ENCODE data around the gene EEFSEC. TPM values are rescaled to one million over a fixed set of nuclear protein-coding genes. Genes with fewer than 3 reads are reported as not detected.

Gene EEFSEC
- total RNA-seq, 1 donor, result 5.1 TPM

GRCh38 chr3:128410669-128411573 is 257.6 kb downstream of the EEFSEC start:
- TF ChIP-seq CTCF (IDR thresholded peaks at IDR 0.05; ENCODE audit: extremely low read depth, low read depth, low read length), result no peak
- Histone ChIP-seq H3K36me3 (ENCODE audit: insufficient read depth, low read length) (no peaks in the 10 kb centered on the region), H3K27me3 (ENCODE audit: insufficient read depth, low read length) (no peaks in the 10 kb centered on the region), H2AFZ (ENCODE audit: low read length) (no peak overlapping the region), H3K9me3 (ENCODE audit: low read depth, low read length) (no peaks in the 10 kb centered on the region), H3K4me3 (ENCODE audit: insufficient read depth, low read length) (no peak overlapping the region), H3K27ac (ENCODE audit: low read depth, low read length) (no peak overlapping the region), H4K20me1 (ENCODE audit: insufficient read depth, low read length) (no peaks in the 10 kb centered on the region), H3K4me2 (ENCODE audit: insufficient read depth, low read length) (no peak overlapping the region), H3K79me2 (ENCODE audit: insufficient read depth, low read length) (no peaks in the 10 kb centered on the region), H3K4me1 (ENCODE audit: insufficient read depth, low read length) (no peaks in the 10 kb centered on the region)
- DNase-seq (ENCODE audit: insufficient read length, low spot score, missing footprints), result no peak

GRCh38 chr3:128411574-128412064 is 258.3 kb downstream of the EEFSEC start:
- no peak for DNase-seq (ENCODE audit: insufficient read length, low spot score, missing footprints)
- Histone ChIP-seq H3K4me2 (ENCODE audit: insufficient read depth, low read length) (no peak overlapping the region), H3K4me1 (ENCODE audit: insufficient read depth, low read length) (no peaks in the 10 kb centered on the region), H2AFZ (ENCODE audit: low read length) (no peak overlapping the region), H3K27me3 (ENCODE audit: insufficient read depth, low read length) (no peaks in the 10 kb centered on the region), H3K27ac (ENCODE audit: low read depth, low read length) (no peak overlapping the region), H3K79me2 (ENCODE audit: insufficient read depth, low read length) (no peaks in the 10 kb centered on the region), H3K36me3 (ENCODE audit: insufficient read depth, low read length) (no peaks in the 10 kb centered on the region), H3K4me3 (ENCODE audit: insufficient read depth, low read length) (no peak overlapping the region), H3K9me3 (ENCODE audit: low read depth, low read length) (no peaks in the 10 kb centered on the region), H4K20me1 (ENCODE audit: insufficient read depth, low read length) (no peaks in the 10 kb centered on the region)
- TF ChIP-seq CTCF (IDR thresholded peaks at IDR 0.05; ENCODE audit: extremely low read depth, low read depth, low read length), result no peak

- H4K20me1 ChIP-seq (ENCODE audit: insufficient read depth, low read length), result no peaks in the 10 kb centered on the region
- no peaks in the 10 kb centered on the region for H3K9me3 ChIP-seq (ENCODE audit: low read depth, low read length)
- no peaks in the 10 kb centered on the region for H3K4me1 ChIP-seq (ENCODE audit: insufficient read depth, low read length)
- no peak for DNase-seq (ENCODE audit: insufficient read length, low spot score, missing footprints)
- H3K4me2 ChIP-seq (ENCODE audit: insufficient read depth, low read length), result no peak overlapping the region
- no peak for TF ChIP-seq CTCF (IDR thresholded peaks at IDR 0.05; ENCODE audit: extremely low read depth, low read depth, low read length)
- H3K36me3 ChIP-seq (ENCODE audit: insufficient read depth, low read length), result no peaks in the 10 kb centered on the region
- no peak overlapping the region for H3K4me3 ChIP-seq (ENCODE audit: insufficient read depth, low read length)
- H2AFZ ChIP-seq (ENCODE audit: low read length), result no peak overlapping the region
- no peaks in the 10 kb centered on the region for H3K79me2 ChIP-seq (ENCODE audit: insufficient read depth, low read length)
- H3K27ac ChIP-seq (ENCODE audit: low read depth, low read length), result no peak overlapping the region
- H3K27me3 ChIP-seq (ENCODE audit: insufficient read depth, low read length), result no peaks in the 10 kb centered on the region
These were observed 259.1 kb downstream of the EEFSEC start for GRCh38 chr3:128412180-128413002.

GRCh38 chr3:128413003-128413370 is 259.7 kb downstream of the EEFSEC start:
- Histone ChIP-seq H3K4me3 (ENCODE audit: insufficient read depth, low read length) (no peak overlapping the region), H4K20me1 (ENCODE audit: insufficient read depth, low read length) (no peaks in the 10 kb centered on the region), H3K36me3 (ENCODE audit: insufficient read depth, low read length) (no peaks in the 10 kb centered on the region), H3K4me2 (ENCODE audit: insufficient read depth, low read length) (no peak overlapping the region), H3K27me3 (ENCODE audit: insufficient read depth, low read length) (no peaks in the 10 kb centered on the region), H3K27ac (ENCODE audit: low read depth, low read length) (no peak overlapping the region), H3K4me1 (ENCODE audit: insufficient read depth, low read length) (no peaks in the 10 kb centered on the region), H3K79me2 (ENCODE audit: insufficient read depth, low read length) (no peaks in the 10 kb centered on the region), H3K9me3 (ENCODE audit: low read depth, low read length) (no peaks in the 10 kb centered on the region), H2AFZ (ENCODE audit: low read length) (no peak overlapping the region)
- TF ChIP-seq CTCF (IDR thresholded peaks at IDR 0.05; ENCODE audit: extremely low read depth, low read depth, low read length), result no peak
- no peak for DNase-seq (ENCODE audit: insufficient read length, low spot score, missing footprints)
